ENCODE data around the gene DOC2B. TPM values are rescaled to one million over a fixed set of nuclear protein-coding genes. Genes with fewer than 3 reads are reported as not detected.
"Not testable (repeated sequence)": the region's sequence is repeated elsewhere in the genome, so short reads cannot be mapped to it uniquely, and the experiment has no call there.

The DOC2B gene
- total RNA-seq, 5 donors from 2014 or later (not counting 1 experiment from before 2014, with no cell fraction given), result 0.05 to 0.16 (median 0.09) TPM; not detected in 2

GRCh38 chr17:210402-210801 lies 29.0 kb upstream of the DOC2B start:
- H3K4me3 ChIP-seq (ENCODE audit: control insufficient read depth in 1 of 2, extremely low read depth in 1 of 2, low read length in 1 of 2), result no peak overlapping the region
- H3K9me3 Mint-ChIP-seq, result peaks cover 0 to 5% (median 3%) of the 10 kb centered on the region in 3 donors
- H3K36me3 Mint-ChIP-seq, result peaks cover 9% of the 10 kb centered on the region
- H3K27ac ChIP-seq (ENCODE audit: low read length), result no peak overlapping the region
- H3K27ac Mint-ChIP-seq, result no peak overlapping the region
- H3K27me3 ChIP-seq (replicated peaks in 1 of 2; ENCODE audit: control insufficient read depth in 2 of 2, extremely low read depth in 1 of 2, insufficient read depth in 2 of 2, low read length in 1 of 2), result no peaks in the 10 kb centered on the region
- ChIA-PET POLR2A (no interaction called here), CTCF (no interaction called here)
- WGBS (ENCODE audit: insufficient coverage), result 94% methylated on average over 6 of the region's 8 CpGs
- no peak overlapping the region for H3K4me3 Mint-ChIP-seq
- ATAC-seq (replicated peaks in 1 of 4) (no peak), DNase-seq (no peak)
- H3K9me3 ChIP-seq, result no peaks in the 10 kb centered on the region
- H3K4me1 ChIP-seq (ENCODE audit: control insufficient read depth in 1 of 2, extremely low read depth in 1 of 2, insufficient read depth in 2 of 2, low read length in 2 of 2), result peaks cover 0 to 3% of the 10 kb centered on the region in 2 experiments
- H3K27me3 Mint-ChIP-seq, result peaks cover 0 to 3% of the 10 kb centered on the region in 2 donors
- H3K4me1 Mint-ChIP-seq, result peaks cover 0 to 3% (median 0%) of the 10 kb centered on the region in 3 donors
- H3K36me3 ChIP-seq (ENCODE audit: control insufficient read depth in 2 of 2, extremely low read depth in 1 of 2, insufficient read depth in 1 of 2, low read length in 1 of 2), result no peaks in the 10 kb centered on the region

DNA sequence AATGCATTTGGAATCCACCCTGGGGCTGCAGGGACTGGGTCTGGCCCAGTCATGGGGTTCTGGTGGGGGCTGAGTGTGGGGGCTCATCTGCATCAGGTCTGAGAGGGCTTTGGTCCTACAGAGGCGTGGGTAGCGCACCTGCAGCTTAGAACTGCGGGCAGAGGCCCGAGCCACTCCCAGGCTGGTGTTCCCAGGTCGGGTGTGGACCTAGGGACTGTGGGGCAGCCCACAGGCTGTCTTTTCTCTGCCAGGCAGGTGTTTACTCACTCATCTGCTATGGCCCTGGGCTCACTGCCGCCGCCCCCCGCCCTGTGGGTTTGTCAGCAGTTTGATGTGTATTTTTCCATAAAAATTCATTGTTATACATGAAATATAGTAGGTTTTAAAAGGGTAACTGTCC lies 27.0 kb upstream of the DOC2B start:
- no peak for DNase-seq
- ChIA-PET POLR2A (no interaction called here), CTCF (no interaction called here)
- Mint-ChIP-seq H3K27me3 (peaks cover 0 to 3% of the 10 kb centered on the region in 2 donors), H3K27ac (no peak overlapping the region), H3K9me3 (peaks cover 0 to 5% (median 3%) of the 10 kb centered on the region in 3 donors), H3K4me3 (no peak overlapping the region), H3K4me1 (no peaks in the 10 kb centered on the region), H3K36me3 (peaks cover 9% of the 10 kb centered on the region)
- ATAC-seq (replicated peaks in 1 of 4), result no peak
- no peaks in the 10 kb centered on the region for H3K9me3 ChIP-seq
- no peaks in the 10 kb centered on the region for H3K36me3 ChIP-seq (ENCODE audit: control insufficient read depth in 2 of 2, extremely low read depth in 1 of 2, insufficient read depth in 1 of 2, low read length in 1 of 2)
- no peaks in the 10 kb centered on the region for H3K4me1 ChIP-seq (ENCODE audit: control insufficient read depth in 1 of 2, extremely low read depth in 1 of 2, insufficient read depth in 2 of 2, low read length in 2 of 2)
- H3K27ac ChIP-seq (ENCODE audit: low read length), result no peak overlapping the region
- H3K27me3 ChIP-seq (replicated peaks in 1 of 2; ENCODE audit: control insufficient read depth in 2 of 2, extremely low read depth in 1 of 2, insufficient read depth in 2 of 2, low read length in 1 of 2), result peaks cover 0 to 4% of the 10 kb centered on the region in 2 experiments
- WGBS (ENCODE audit: insufficient coverage), result 80% methylated on average over 5 of the region's 8 CpGs
- H3K4me3 ChIP-seq (ENCODE audit: control insufficient read depth in 1 of 2, extremely low read depth in 1 of 2, low read length in 1 of 2), result no peak overlapping the region

DNA sequence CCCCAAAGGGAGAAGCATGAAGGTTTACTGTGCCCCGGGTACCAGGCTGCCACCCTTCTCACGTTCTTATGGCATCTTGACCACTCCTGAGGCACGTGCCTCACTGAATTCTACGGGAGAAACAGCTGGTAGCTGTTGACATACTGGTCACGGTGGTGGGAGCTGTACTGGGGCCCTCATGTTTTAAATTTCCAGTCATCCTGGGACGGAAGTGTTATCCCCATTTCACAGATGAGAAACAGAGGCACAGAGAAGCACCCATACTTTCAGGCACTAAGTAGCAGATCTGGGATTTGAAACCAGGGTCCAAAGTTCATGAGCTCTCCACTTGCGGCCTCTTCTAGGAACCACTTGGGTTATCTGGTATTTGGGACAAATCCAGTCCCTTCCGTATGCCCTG lies 26.3 kb upstream of the DOC2B start:
- no peaks in the 10 kb centered on the region for H3K36me3 ChIP-seq (ENCODE audit: control insufficient read depth in 2 of 2, extremely low read depth in 1 of 2, insufficient read depth in 1 of 2, low read length in 1 of 2)
- H3K27me3 ChIP-seq (replicated peaks in 1 of 2; ENCODE audit: control insufficient read depth in 2 of 2, extremely low read depth in 1 of 2, insufficient read depth in 2 of 2, low read length in 1 of 2), result peaks cover 0 to 4% of the 10 kb centered on the region in 2 experiments
- no peaks in the 10 kb centered on the region for H3K4me1 ChIP-seq (ENCODE audit: control insufficient read depth in 1 of 2, extremely low read depth in 1 of 2, insufficient read depth in 2 of 2, low read length in 2 of 2)
- ChIA-PET POLR2A (no interaction called here), CTCF (no interaction called here)
- H3K9me3 ChIP-seq, result no peaks in the 10 kb centered on the region
- H3K36me3 Mint-ChIP-seq, result peaks cover 9% of the 10 kb centered on the region
- no peak for ATAC-seq (replicated peaks in 1 of 4)
- H3K4me1 Mint-ChIP-seq, result no peaks in the 10 kb centered on the region
- peaks cover 0 to 3% of the 10 kb centered on the region in 2 donors for H3K27me3 Mint-ChIP-seq
- WGBS (ENCODE audit: insufficient coverage), result 83% methylated on average over 5 of the region's 8 CpGs
- no peak overlapping the region for H3K4me3 ChIP-seq (ENCODE audit: control insufficient read depth in 1 of 2, extremely low read depth in 1 of 2, low read length in 1 of 2)
- no peak overlapping the region for H3K27ac Mint-ChIP-seq
- no peak overlapping the region for H3K4me3 Mint-ChIP-seq
- peaks cover 0 to 5% (median 3%) of the 10 kb centered on the region in 3 donors for H3K9me3 Mint-ChIP-seq
- no peak for DNase-seq
- H3K27ac ChIP-seq (ENCODE audit: low read length), result no peak overlapping the region

DNA sequence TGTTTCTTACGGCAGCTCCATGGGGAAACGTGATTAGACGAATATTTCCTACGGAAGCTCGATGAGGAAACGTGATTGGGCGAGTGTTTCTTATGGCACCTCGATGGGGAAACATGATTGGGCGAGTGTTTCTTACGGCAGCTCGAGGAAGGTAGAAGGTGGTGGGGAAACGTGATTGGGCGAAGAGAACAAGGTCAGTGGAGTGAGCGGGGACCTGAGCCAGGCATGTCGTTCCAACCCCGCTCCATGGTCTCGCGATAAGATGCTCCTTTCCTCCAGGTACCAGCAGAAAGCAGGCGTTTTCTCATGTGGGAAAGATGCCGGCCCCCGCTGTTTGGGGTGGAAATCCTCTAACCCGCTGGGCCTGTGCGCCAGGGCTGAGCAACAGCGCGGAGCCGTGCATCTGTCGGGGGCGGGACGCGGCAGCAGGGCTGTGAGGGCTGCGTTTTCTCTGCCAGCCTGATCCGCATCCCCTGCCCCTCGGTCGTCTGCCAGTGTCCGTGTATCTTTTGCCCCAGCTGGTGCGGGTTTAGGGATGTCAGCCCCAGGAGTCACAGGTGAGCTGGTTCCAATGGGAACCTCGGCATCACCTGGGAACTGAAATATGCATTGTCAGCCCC lies 25.6 kb upstream of the DOC2B start:
- Mint-ChIP-seq H3K36me3 (peaks cover 7% of the 10 kb centered on the region), H3K27ac (no peak overlapping the region), H3K27me3 (peaks cover 0 to 3% of the 10 kb centered on the region in 2 donors), H3K4me1 (no peaks in the 10 kb centered on the region), H3K4me3 (no peak overlapping the region), H3K9me3 (peaks cover 0 to 5% (median 3%) of the 10 kb centered on the region in 3 donors)
- ATAC-seq (replicated peaks in 1 of 4), result no peak
- Histone ChIP-seq H3K36me3 (ENCODE audit: control insufficient read depth in 2 of 2, extremely low read depth in 1 of 2, insufficient read depth in 1 of 2, low read length in 1 of 2) (no peaks in the 10 kb centered on the region), H3K27me3 (replicated peaks in 1 of 2; ENCODE audit: control insufficient read depth in 2 of 2, extremely low read depth in 1 of 2, insufficient read depth in 2 of 2, low read length in 1 of 2) (peaks cover 0 to 8% of the 10 kb centered on the region in 2 experiments), H3K4me3 (ENCODE audit: control insufficient read depth in 1 of 2, extremely low read depth in 1 of 2, low read length in 1 of 2) (no peak overlapping the region), H3K27ac (ENCODE audit: low read length) (no peak overlapping the region), H3K9me3 (no peaks in the 10 kb centered on the region), H3K4me1 (ENCODE audit: control insufficient read depth in 1 of 2, extremely low read depth in 1 of 2, insufficient read depth in 2 of 2, low read length in 2 of 2) (no peaks in the 10 kb centered on the region)
- 96% methylated on average over 37 of the region's 37 CpGs for whole genome bisulfite sequencing (ENCODE audit: insufficient coverage)
- CTCF ChIA-PET, result no interaction called here
- no peak for DNase-seq
- POLR2A ChIA-PET, result no interaction called here

GRCh38 chr17:206484-206883 lies 25.0 kb upstream of the DOC2B start:
- H3K27ac ChIP-seq (ENCODE audit: low read length); H3K4me3 Mint-ChIP-seq; H3K36me3 Mint-ChIP-seq; H3K4me1 ChIP-seq (ENCODE audit: control insufficient read depth in 1 of 2, extremely low read depth in 1 of 2, insufficient read depth in 2 of 2, low read length in 2 of 2); H3K27me3 ChIP-seq (replicated peaks in 1 of 2; ENCODE audit: control insufficient read depth in 2 of 2, extremely low read depth in 1 of 2, insufficient read depth in 2 of 2, low read length in 1 of 2); H3K4me1 Mint-ChIP-seq; DNase-seq; ATAC-seq (replicated peaks in 1 of 4); H3K4me3 ChIP-seq (ENCODE audit: control insufficient read depth in 1 of 2, extremely low read depth in 1 of 2, low read length in 1 of 2); H3K36me3 ChIP-seq (ENCODE audit: control insufficient read depth in 2 of 2, extremely low read depth in 1 of 2, insufficient read depth in 1 of 2, low read length in 1 of 2); H3K27me3 Mint-ChIP-seq; POLR2A ChIA-PET; H3K27ac Mint-ChIP-seq; CTCF ChIA-PET; H3K9me3 ChIP-seq; H3K9me3 Mint-ChIP-seq: not testable (repeated sequence)
- WGBS (ENCODE audit: insufficient coverage), result 93% methylated on average over 27 of the region's 27 CpGs

DNA sequence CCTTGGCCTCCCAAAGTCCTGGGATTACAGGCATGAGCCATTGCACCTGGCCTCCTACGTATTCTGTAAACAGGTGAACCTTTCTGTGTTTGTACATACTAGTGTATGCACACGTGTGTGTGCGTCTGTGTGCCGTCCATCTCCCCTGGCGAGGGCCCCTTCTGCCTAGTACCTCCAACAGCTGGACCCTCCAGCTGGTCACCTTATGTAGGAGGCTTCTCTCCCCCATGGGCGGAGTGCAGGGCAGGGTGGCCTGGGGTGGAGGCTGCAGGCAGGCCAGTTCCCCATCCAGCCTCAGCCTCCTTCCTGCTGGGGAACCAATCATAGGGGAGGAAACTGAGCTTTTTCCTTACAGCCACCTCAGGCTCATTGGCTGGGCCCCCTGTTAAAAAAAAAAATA lies 24.4 kb upstream of the DOC2B start:
- POLR2A ChIA-PET, result no interaction called here
- Mint-ChIP-seq H3K36me3 (peaks cover 4% of the 10 kb centered on the region), H3K9me3 (peaks cover 0 to 5% (median 3%) of the 10 kb centered on the region in 3 donors), H3K27me3 (peaks cover 0 to 5% of the 10 kb centered on the region in 2 donors), H3K4me1 (no peaks in the 10 kb centered on the region), H3K4me3 (no peak overlapping the region), H3K27ac (no peak overlapping the region)
- no peak overlapping the region for H3K4me3 ChIP-seq (ENCODE audit: control insufficient read depth in 1 of 2, extremely low read depth in 1 of 2, low read length in 1 of 2)
- WGBS (ENCODE audit: insufficient coverage), result 93% methylated on average over 3 of the region's 6 CpGs
- H3K4me1 ChIP-seq (ENCODE audit: control insufficient read depth in 1 of 2, extremely low read depth in 1 of 2, insufficient read depth in 2 of 2, low read length in 2 of 2), result no peaks in the 10 kb centered on the region
- H3K27me3 ChIP-seq (replicated peaks in 1 of 2; ENCODE audit: control insufficient read depth in 2 of 2, extremely low read depth in 1 of 2, insufficient read depth in 2 of 2, low read length in 1 of 2), result peaks cover 0 to 9% of the 10 kb centered on the region in 2 experiments
- H3K36me3 ChIP-seq (ENCODE audit: control insufficient read depth in 2 of 2, extremely low read depth in 1 of 2, insufficient read depth in 1 of 2, low read length in 1 of 2), result no peaks in the 10 kb centered on the region
- H3K9me3 ChIP-seq, result no peaks in the 10 kb centered on the region
- no peak for ATAC-seq (replicated peaks in 1 of 4)
- DNase-seq, result no peak
- CTCF ChIA-PET, result no interaction called here
- H3K27ac ChIP-seq (ENCODE audit: low read length), result no peak overlapping the region
